ENCODE results near the gene HSD17B7. TPM values are rescaled to one million over a fixed set of nuclear protein-coding genes. Genes with fewer than 3 reads are reported as not detected.

The HSD17B7 gene
- total and polyA plus RNA-seq, 7 donors: 10.8 to 54.2 (median 11.4) TPM

GRCh38 chr1:162844153-162844552 lies 53.7 kb downstream of the HSD17B7 start:
- WGBS, 2 donors: 84 to 85% methylated on average over 1 of the region's 1 CpG
- Histone ChIP-seq H3K27me3 (no peaks in the 10 kb centered on the region), H3K4me3 (no peak overlapping the region), H3K36me3 (no peaks in the 10 kb centered on the region), H3K9me3 (peaks cover 0 to 4% (median under 1%) of the 10 kb centered on the region in 4 donors), H3K4me1 (no peaks in the 10 kb centered on the region), H3K27ac (no peak overlapping the region)
- TF ChIP-seq POLR2A (IDR thresholded peaks at IDR 0.05) (no peak), CTCF (IDR thresholded peaks at IDR 0.05) (no peak), POLR2AphosphoS5 (IDR thresholded peaks at IDR 0.05) (no peak), EP300 (IDR thresholded peaks at IDR 0.05) (no peak)
- intact Hi-C loops (cut with DNase I): no loop called here
- no peak for DNase-seq

DNA sequence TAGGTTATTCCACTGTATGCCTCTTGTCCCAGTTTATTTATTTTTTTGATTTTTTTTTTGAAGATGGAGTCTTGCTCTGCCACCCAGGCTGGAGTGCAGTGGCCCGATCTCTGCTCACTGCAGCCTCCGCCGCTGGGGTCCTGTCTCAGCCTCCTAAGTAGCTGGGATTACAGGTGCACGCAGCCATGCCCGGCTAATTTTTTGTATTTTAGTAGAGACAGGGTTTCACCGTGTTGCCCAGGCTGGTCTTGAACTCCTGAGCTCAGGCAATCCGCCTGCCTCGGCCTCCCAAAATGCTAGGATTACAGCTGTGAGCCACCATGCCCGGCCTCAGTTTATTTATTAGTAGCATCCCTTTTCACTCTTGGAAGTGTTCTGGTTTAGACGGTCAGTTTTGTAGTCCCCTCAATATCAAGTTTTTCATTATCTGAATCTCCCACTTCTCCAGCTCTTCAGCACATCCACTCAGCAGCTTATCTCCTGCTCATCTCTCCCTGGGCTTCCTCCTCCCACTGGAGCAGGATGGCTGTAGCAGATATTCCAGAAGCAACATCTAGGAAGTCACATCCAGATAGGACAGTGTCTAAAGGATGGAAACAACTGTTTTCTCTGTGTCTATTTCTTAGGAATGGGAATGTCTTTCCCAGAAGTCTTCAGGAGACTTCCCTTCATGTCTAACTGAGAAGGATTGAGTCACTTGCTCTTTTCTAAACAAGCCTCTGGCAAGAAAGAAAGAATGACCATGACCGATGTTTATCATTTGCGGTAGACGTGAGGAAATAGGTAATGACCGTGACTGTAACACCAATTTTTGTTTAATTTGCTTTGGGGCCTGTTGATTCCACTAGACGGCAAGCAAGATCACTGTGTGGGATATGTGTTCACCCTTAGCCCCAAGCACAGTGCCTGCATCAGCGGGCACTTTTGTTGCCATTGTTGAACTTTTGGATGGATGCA lies 56.0 kb downstream of the HSD17B7 start:
- no peak for DNase-seq
- WGBS, 2 donors: 90 to 92% methylated on average over 16 of the region's 16 CpGs
- intact Hi-C loops (cut with DNase I): no loop called here

DNA sequence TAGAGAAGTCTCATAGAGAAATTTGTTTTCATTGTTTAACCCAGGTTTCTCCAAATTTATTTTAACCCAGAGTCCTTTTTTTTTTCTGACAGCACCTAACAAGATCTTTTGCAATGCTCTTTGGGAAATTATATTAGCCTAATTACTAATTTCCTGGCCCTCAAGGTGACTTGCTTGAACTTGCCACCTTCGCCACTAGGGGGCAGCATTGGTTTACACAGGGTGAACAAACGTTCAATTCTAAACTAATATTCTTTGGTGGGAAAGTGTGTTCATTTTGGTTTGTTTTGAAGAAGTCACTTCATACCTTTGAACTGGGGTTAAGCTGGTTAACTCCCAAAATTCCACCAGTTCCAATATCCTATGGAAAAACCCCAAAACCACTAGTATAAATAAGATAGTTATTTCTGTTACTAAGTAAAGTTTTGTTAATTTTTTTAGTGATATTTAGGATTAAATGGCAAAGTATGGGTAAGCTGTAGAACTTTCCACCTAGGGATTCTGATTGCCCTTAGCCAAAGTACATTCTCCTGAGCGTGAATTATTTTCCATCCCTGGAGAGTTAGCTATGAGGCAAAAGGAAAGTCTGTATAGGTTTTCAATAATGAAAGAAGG lies 57.4 kb downstream of the HSD17B7 start:
- H3K4me3 ChIP-seq: no peak overlapping the region
- whole genome bisulfite sequencing, 2 donors: 7 to 15% methylated on average over 3 of the region's 3 CpGs
- no peaks in the 10 kb centered on the region for H3K4me1 ChIP-seq
- no peaks in the 10 kb centered on the region for H3K36me3 ChIP-seq
- intact Hi-C loops (cut with DNase I): no loop called here
- H3K27ac ChIP-seq: no peak overlapping the region
- no peaks in the 10 kb centered on the region for H3K9me3 ChIP-seq
- peak; percentile 84 for DNase-seq
- TF ChIP-seq CTCF (IDR thresholded peaks at IDR 0.05) (peak; percentile 67 to 95 (median 76)), EP300 (IDR thresholded peaks at IDR 0.05) (no peak)
- no peaks in the 10 kb centered on the region for H3K27me3 ChIP-seq

More for the DNA sequence above, 56.0 kb downstream of the HSD17B7 start:
- Histone ChIP-seq H3K27ac (no peak overlapping the region), H3K4me1 (no peaks in the 10 kb centered on the region), H3K9me3 (no peaks in the 10 kb centered on the region), H3K36me3 (no peaks in the 10 kb centered on the region), H3K4me3 (no peak overlapping the region), H3K27me3 (no peaks in the 10 kb centered on the region)
- no peak for TF ChIP-seq POLR2AphosphoS5 (IDR thresholded peaks at IDR 0.05)
- no peak for TF ChIP-seq CTCF (IDR thresholded peaks at IDR 0.05)
- no peak for TF ChIP-seq POLR2A (IDR thresholded peaks at IDR 0.05)
- no peak for TF ChIP-seq EP300 (IDR thresholded peaks at IDR 0.05)

- H3K9me3 ChIP-seq: no peaks in the 10 kb centered on the region
- H3K36me3 ChIP-seq: no peaks in the 10 kb centered on the region
- no peak for DNase-seq
- no peaks in the 10 kb centered on the region for H3K27me3 ChIP-seq
- 43 to 72% methylated on average over 2 of the region's 2 CpGs for WGBS, 2 donors
- no peak overlapping the region for H3K27ac ChIP-seq
- TF ChIP-seq POLR2A (IDR thresholded peaks at IDR 0.05) (no peak), EP300 (IDR thresholded peaks at IDR 0.05) (no peak), CTCF (IDR thresholded peaks at IDR 0.05) (no peak), POLR2AphosphoS5 (IDR thresholded peaks at IDR 0.05) (no peak)
- no peaks in the 10 kb centered on the region for H3K4me1 ChIP-seq
- H3K4me3 ChIP-seq: no peak overlapping the region
- intact Hi-C loops (cut with DNase I): no loop called here
Observed at GRCh38 chr1:162849711-162850110, 59.2 kb downstream of the HSD17B7 start.
